ENCODE results near the gene CUEDC1.

GRCh38 chr17:57895382-57896060, 59.7 kb downstream of the CUEDC1 start:
- TF ChIP-seq, protein P1, sequence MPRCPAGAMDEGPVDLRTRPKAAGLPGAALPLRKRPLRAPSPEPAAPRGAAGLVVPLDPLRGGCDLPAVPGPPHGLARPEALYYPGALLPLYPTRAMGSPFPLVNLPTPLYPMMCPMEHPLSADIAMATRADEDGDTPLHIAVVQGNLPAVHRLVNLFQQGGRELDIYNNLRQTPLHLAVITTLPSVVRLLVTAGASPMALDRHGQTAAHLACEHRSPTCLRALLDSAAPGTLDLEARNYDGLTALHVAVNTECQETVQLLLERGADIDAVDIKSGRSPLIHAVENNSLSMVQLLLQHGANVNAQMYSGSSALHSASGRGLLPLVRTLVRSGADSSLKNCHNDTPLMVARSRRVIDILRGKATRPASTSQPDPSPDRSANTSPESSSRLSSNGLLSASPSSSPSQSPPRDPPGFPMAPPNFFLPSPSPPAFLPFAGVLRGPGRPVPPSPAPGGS (IDR thresholded peaks at IDR 0.05): no peak
- TF ChIP-seq POLR2A (IDR thresholded peaks at IDR 0.05; ENCODE audit: low read length) (no peak), CTCF (IDR thresholded peaks at IDR 0.05) (no peak), SREBF2 (IDR thresholded peaks at IDR 0.05) (no peak), NFE2L2 (conservative IDR thresholded peaks at IDR 0.05; ENCODE audit: low read length) (no peak), RFX5 (IDR thresholded peaks at IDR 0.05) (no peak), CBX2 (IDR thresholded peaks at IDR 0.05; ENCODE audit: borderline replicate concordance, low read depth) (no peak), E2F6 (IDR thresholded peaks at IDR 0.05; ENCODE audit: borderline replicate concordance, low read depth) (no peak), CEBPB (IDR thresholded peaks at IDR 0.05) (no peak), RCOR1 (IDR thresholded peaks at IDR 0.05; ENCODE audit: low read depth, low read length) (no peak), ESRRA (IDR thresholded peaks at IDR 0.05; ENCODE audit: borderline replicate concordance, low read length) (no peak)
- TF ChIP-seq, protein P2, sequence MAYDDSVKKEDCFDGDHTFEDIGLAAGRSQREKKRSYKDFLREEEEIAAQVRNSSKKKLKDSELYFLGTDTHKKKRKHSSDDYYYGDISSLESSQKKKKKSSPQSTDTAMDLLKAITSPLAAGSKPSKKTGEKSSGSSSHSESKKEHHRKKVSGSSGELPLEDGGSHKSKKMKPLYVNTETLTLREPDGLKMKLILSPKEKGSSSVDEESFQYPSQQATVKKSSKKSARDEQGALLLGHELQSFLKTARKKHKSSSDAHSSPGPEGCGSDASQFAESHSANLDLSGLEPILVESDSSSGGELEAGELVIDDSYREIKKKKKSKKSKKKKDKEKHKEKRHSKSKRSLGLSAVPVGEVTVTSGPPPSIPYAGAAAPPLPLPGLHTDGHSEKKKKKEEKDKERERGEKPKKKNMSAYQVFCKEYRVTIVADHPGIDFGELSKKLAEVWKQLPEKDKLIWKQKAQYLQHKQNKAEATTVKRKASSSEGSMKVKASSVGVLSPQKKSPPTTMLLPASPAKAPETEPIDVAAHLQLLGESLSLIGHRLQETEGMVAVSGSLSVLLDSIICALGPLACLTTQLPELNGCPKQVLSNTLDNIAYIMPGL (CRISPR knock-in tag; IDR thresholded peaks at IDR 0.05; ENCODE audit: borderline replicate concordance): no peak
